K562 (cell line): Measurements from ENCODE around the gene LDLR. TPM values are rescaled to one million over a fixed set of nuclear protein-coding genes. Genes with fewer than 3 reads are reported as not detected.

Experiments
- ATAC-seq: fragments of 200-7000 bp; cut with Tn5 transposase; 3 replicates; pipeline ENCODE4 v1.9.1; 2020; ENCODE audit warnings: moderate library complexity
- BruUV-seq: library from RNA; stranded (reverse); fragments of 400-500 nt; replicated peaks from 2 replicates; lab custom pipeline; 2021; lab: Mats Ljungman, UMichigan
- CTCF ChIA-PET: fragments of 300-600 bp; formaldehyde crosslinking; extraction: SDS; loops from one replicate; lab custom pipeline; 2021; ENCODE audit warnings: low intra/inter-chr PET ratio; lab: Yijun Ruan, JAX
- POLR2A ChIA-PET: fragments of 300-600, 350-650 bp; sonication (Branson Sonifier 250); formaldehyde crosslinking; extraction: SDS; loops from one replicate; lab custom pipeline; 2021; ENCODE audit warnings: antibody characterized with exemption, inconsistent platforms; lab: Yijun Ruan, JAX
- DNase-seq, 4 experiments: peaks; one replicate each; pipeline versions ENCODE4 v3.0.0 to v3.0.0-alpha.2; 2011 to 2018; ENCODE audit warnings: low spot score in 3 of 4, mixed read lengths in 3 of 4; ENCODE audit errors: extremely low read depth in 1 of 4
- FAIRE-seq: peaks from 2 replicates; lab custom pipeline; 2011; peaks lifted over from hg19 to GRCh38; lab: Jason Lieb, UNC
- H2AFZ ChIP-seq: 2 replicates; pipeline ENCODE4 v1.6.0; 2011; ENCODE audit warnings: low read depth, low read length, control low read depth, inconsistent platforms
- H3K27ac ChIP-seq: fragments of 200-600 bp; 3 replicates; pipeline ENCODE4 v1.8.0; 2011; ENCODE audit warnings: low read depth, mild to moderate bottlenecking, control low read depth, inconsistent platforms, low read length, moderate library complexity, mixed read lengths; ENCODE audit errors: extremely low read depth
- H3K27me3 ChIP-seq, 2 experiments: fragments of 300-600 bp in 1 of 2; 2 replicates in 1 of 2; 3 replicates in 1 of 2; pipeline versions ENCODE4 v1.6.0 to v1.8.0; 2011; ENCODE audit warnings: inconsistent platforms in 2 of 2, low read length in 2 of 2, mild to moderate bottlenecking in 1 of 2, mixed read lengths in 1 of 2, moderate library complexity in 1 of 2; ENCODE audit not compliant: control insufficient read depth in 2 of 2, insufficient read depth in 2 of 2
- H3K36me3 ChIP-seq: fragments of 300-600 bp; 3 replicates; pipeline ENCODE4 v1.8.0; 2011; ENCODE audit warnings: mild to moderate bottlenecking, low read length, inconsistent platforms; ENCODE audit not compliant: control insufficient read depth, insufficient read depth
- H3K4me1 ChIP-seq, 2 experiments: fragments of 200-600 bp in 1 of 2; replicated peaks in 1 of 2; 2 replicates in 1 of 2; 3 replicates in 1 of 2; pipeline versions ENCODE4 v1.5.1 to v1.8.0; 2011; ENCODE audit warnings: inconsistent platforms in 2 of 2, low read length in 2 of 2, mild to moderate bottlenecking in 1 of 2, mixed read lengths in 1 of 2, moderate library complexity in 1 of 2; ENCODE audit not compliant: control insufficient read depth in 2 of 2, insufficient read depth in 2 of 2
- H3K4me2 ChIP-seq: 2 replicates; pipeline ENCODE4 v1.6.1; 2011; ENCODE audit warnings: low read length, control low read depth, inconsistent platforms, mixed read lengths; ENCODE audit not compliant: insufficient read depth
- H3K4me3 ChIP-seq: fragments of 200-600 bp; sonication (generic), shearing (Covaris generic); 2 replicates; pipeline ENCODE4 v1.5.1; 2016; ENCODE audit warnings: control low read depth, inconsistent platforms
- H3K79me2 ChIP-seq: fragments of 200-600 bp; 3 replicates; pipeline ENCODE4 v1.8.0; 2011; ENCODE audit warnings: low read length, inconsistent platforms; ENCODE audit not compliant: control insufficient read depth, insufficient read depth
- H3K9ac ChIP-seq, 2 experiments: 2 replicates each; pipeline versions ENCODE4 v1.6.0 to v1.6.1; 2011; ENCODE audit warnings: low read depth in 2 of 2, low read length in 2 of 2, control low read depth in 1 of 2, inconsistent platforms in 1 of 2, mild to moderate bottlenecking in 1 of 2, mixed read lengths in 1 of 2; ENCODE audit not compliant: insufficient read depth in 1 of 2
- H3K9me1 ChIP-seq: one replicate; pipeline ENCODE4 v1.6.0; 2011; ENCODE audit warnings: inconsistent platforms, mild to moderate bottlenecking, low read length, moderate library complexity; ENCODE audit not compliant: control insufficient read depth, insufficient read depth
- H3K9me3 ChIP-seq: replicated peaks from 2 replicates; pipeline ENCODE4 v1.5.1; 2011; ENCODE audit warnings: low read depth, low read length, inconsistent platforms; ENCODE audit not compliant: control insufficient read depth, insufficient read depth
- H4K20me1 ChIP-seq: replicated peaks from 2 replicates; pipeline ENCODE4 v1.6.1; 2011; ENCODE audit warnings: low read length, inconsistent platforms, mixed read lengths; ENCODE audit not compliant: control insufficient read depth, insufficient read depth
- RAD21 ChIP-seq, 2 experiments: fragments of 250-450 bp in 1 of 2; fragments of 450-650 bp in 1 of 2; sonication (Bioruptor Pico) in 1 of 2; formaldehyde crosslinking in 1 of 2; IDR thresholded peaks in 1 of 2; conservative IDR thresholded peaks in 1 of 2; 2 replicates each; pipeline versions ENCODE4 v1.4.0 to v1.8.0; 2020 to 2022; ENCODE audit warnings: mild to moderate bottlenecking in 2 of 2, moderate library complexity in 1 of 2
- SRSF9 ChIP-seq: fragments of 200-400 bp; formaldehyde crosslinking; IDR thresholded peaks from 2 replicates; pipeline ENCODE4 v1.6.1; 2017; ENCODE audit warnings: low read depth, low read length, borderline replicate concordance
- WGBS: fragments of 100-300 bp; shearing (Covaris generic); methylation state at CpG from one replicate; pipeline ENCODE4 v1.1.6; 2016; ENCODE audit warnings: low coverage, mixed read lengths; ENCODE audit not compliant: insufficient coverage; ENCODE audit errors: missing lambda C conversion rate; 5-methylcytosine and 5-hydroxymethylcytosine counted together
- in situ Hi-C: fragments of 300-500 bp; cut with MboI; formaldehyde crosslinking; loops from 4 replicates; pipeline ENCODE4 v1.15.0; 2018; ENCODE audit warnings: inconsistent platforms, mixed read lengths
- intact Hi-C: fragments of 100-400 bp; cut with micrococcal nuclease; formaldehyde crosslinking; loops from 2 replicates; pipeline ENCODE4 v1.14.2; 2022
- polyA plus RNA-seq, 8 experiments: library from polyadenylated mRNA; depleted of rRNA in 4 of 8; stranded (reverse) in 5 of 8; unstranded in 3 of 8; fragments of >200 nt; fragmentation: Nextera tagmentation in 2 of 8; fragmentation: Illumina TruSeq in 1 of 8; extraction: Ambion mirVana in 2 of 8; extraction: Trizol in 1 of 8; gene quantifications; 2 replicates each; pipeline versions ENCODE4 v1.2.1 to v1.2.3, GENCODE V29; 2011 to 2014; ENCODE audit warnings: inconsistent platforms in 1 of 8, missing spikeins in 1 of 8
- total RNA-seq, 7 experiments: library from RNA; depleted of rRNA in 6 of 7; stranded (reverse); fragments of >200 nt in 6 of 7; fragmentation: Illumina TruSeq in 2 of 7; extraction: Trizol in 2 of 7; gene quantifications; 2 replicates each; pipeline versions ENCODE4 v1.2.1 to v1.2.3, GENCODE V29; 2011 to 2021; ENCODE audit warnings: low replicate concordance in 1 of 7
- TF ChIP-seq, protein P1 (sequence below): fragments of 250-450 bp; sonication (Bioruptor Pico); IDR thresholded peaks from 2 replicates; pipeline ENCODE4 v1.8.0; 2022; ENCODE audit warnings: inconsistent platforms
- TF ChIP-seq, protein P2 (sequence below), 3 experiments: fragments of 200-800 bp in 1 of 3; fragments of 250-450 bp in 1 of 3; fragments of 450-650 bp in 1 of 3; sonication (Bioruptor Pico) in 1 of 3; sonication (Bioruptor generic) in 1 of 3; formaldehyde crosslinking in 1 of 3; IDR thresholded peaks; 2 replicates each; pipeline versions ENCODE4 v1.6.1 to v1.8.0; 2016 to 2022; ENCODE audit warnings: mild to moderate bottlenecking in 2 of 3, missing genetic modification characterization in 2 of 3, missing compliant biosample characterization in 1 of 3, moderate library complexity in 1 of 3
- TF ChIP-seq, protein P3 (sequence below): fragments of 250-450 bp; sonication (Bioruptor Pico); IDR thresholded peaks from 2 replicates; pipeline ENCODE4 v1.8.0; 2021; ENCODE audit warnings: moderate library complexity, mild to moderate bottlenecking, inconsistent platforms
- TF ChIP-seq, protein P4 (sequence below): fragments of 450-650 bp; IDR thresholded peaks from 2 replicates; pipeline ENCODE4 v1.6.1; 2016

LDLR gene
- total and polyA plus RNA-seq, 9 of the 15 experiments (the other 6 are each of a cell fraction or from before 2014, with no cell fraction given): 19.9 to 114 (median 56.3) TPM

DNA sequence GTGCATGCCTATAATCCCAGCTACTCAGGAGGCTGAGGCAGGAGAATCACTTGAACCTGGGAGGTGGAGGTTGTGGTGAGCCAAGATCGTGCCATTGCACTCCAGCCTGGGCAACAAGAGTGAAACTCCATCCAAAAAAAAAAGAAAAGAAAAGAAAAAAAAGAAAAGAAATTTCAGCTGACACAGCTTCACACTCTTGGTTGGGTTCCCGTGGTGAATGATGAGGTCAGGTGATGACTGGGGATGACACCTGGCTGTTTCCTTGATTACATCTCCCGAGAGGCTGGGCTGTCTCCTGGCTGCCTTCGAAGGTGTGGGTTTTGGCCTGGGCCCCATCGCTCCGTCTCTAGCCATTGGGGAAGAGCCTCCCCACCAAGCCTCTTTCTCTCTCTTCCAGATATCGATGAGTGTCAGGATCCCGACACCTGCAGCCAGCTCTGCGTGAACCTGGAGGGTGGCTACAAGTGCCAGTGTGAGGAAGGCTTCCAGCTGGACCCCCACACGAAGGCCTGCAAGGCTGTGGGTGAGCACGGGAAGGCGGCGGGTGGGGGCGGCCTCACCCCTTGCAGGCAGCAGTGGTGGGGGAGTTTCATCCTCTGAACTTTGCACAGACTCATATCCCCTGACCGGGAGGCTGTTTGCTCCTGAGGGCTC lies 22.0 kb downstream of the LDLR start (continued):
- TF ChIP-seq, protein P1, sequence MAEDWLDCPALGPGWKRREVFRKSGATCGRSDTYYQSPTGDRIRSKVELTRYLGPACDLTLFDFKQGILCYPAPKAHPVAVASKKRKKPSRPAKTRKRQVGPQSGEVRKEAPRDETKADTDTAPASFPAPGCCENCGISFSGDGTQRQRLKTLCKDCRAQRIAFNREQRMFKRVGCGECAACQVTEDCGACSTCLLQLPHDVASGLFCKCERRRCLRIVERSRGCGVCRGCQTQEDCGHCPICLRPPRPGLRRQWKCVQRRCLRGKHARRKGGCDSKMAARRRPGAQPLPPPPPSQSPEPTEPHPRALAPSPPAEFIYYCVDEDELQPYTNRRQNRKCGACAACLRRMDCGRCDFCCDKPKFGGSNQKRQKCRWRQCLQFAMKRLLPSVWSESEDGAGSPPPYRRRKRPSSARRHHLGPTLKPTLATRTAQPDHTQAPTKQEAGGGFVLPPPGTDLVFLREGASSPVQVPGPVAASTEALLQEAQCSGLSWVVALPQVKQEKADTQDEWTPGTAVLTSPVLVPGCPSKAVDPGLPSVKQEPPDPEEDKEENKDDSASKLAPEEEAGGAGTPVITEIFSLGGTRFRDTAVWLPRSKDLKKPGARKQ (CRISPR knock-in tag): no peak

DNA sequence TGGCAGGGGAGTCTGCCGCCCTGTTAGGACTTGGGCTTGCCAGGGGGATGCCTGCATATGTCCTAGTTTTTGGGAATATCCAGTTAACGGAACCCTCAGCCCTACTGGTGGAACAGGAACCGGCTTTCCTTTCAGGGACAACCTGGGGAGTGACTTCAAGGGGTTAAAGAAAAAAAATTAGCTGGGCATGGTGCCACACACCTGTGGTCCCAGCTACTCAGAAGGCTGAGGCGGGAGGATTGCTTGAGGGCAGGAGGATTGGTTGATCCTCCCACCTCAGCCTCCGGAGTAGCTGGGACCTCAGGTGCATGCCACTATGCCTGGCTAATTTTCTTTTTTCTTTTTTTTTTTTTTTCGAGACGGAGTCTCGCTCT lies 22.5 kb downstream of the LDLR start:
- POLR2A ChIA-PET: interaction anchor here (0.6 to 1.7 kb wide), 5 partner anchors 8 to 194 kb away, joined by 3 to 6 read pairs (median 4); no protein-coding TSS in a partner anchor
- ATAC-seq: no peak
- no peak overlapping the region for H3K4me3 ChIP-seq
- H3K9ac ChIP-seq: no peak overlapping the region
- peaks cover 4% of the 10 kb centered on the region for H3K9me1 ChIP-seq
- CTCF ChIA-PET: no interaction called here
- FAIRE-seq: no peak
- no peak overlapping the region for H3K27ac ChIP-seq
- H2AFZ ChIP-seq: no peak overlapping the region
- peaks cover 0 to 8% of the 10 kb centered on the region in 2 experiments; a peak in 1 of 5 replicates for H3K4me1 ChIP-seq
- H3K9me3 ChIP-seq: no peaks in the 10 kb centered on the region
- DNase-seq: no peak
- peaks cover 14% of the 10 kb centered on the region for H4K20me1 ChIP-seq
- H3K4me2 ChIP-seq: no peak overlapping the region
- BruUV-seq: no TSS peak
- WGBS: 88% methylated on average over 5 of the region's 8 CpGs
- no peaks in the 10 kb centered on the region for H3K27me3 ChIP-seq
- H3K36me3 ChIP-seq: peaks cover 97% of the 10 kb centered on the region
- intact Hi-C loops (no loop called here), in situ Hi-C loops (no loop called here)
- peaks cover 38% of the 10 kb centered on the region for H3K79me2 ChIP-seq
- TF ChIP-seq, protein P2, sequence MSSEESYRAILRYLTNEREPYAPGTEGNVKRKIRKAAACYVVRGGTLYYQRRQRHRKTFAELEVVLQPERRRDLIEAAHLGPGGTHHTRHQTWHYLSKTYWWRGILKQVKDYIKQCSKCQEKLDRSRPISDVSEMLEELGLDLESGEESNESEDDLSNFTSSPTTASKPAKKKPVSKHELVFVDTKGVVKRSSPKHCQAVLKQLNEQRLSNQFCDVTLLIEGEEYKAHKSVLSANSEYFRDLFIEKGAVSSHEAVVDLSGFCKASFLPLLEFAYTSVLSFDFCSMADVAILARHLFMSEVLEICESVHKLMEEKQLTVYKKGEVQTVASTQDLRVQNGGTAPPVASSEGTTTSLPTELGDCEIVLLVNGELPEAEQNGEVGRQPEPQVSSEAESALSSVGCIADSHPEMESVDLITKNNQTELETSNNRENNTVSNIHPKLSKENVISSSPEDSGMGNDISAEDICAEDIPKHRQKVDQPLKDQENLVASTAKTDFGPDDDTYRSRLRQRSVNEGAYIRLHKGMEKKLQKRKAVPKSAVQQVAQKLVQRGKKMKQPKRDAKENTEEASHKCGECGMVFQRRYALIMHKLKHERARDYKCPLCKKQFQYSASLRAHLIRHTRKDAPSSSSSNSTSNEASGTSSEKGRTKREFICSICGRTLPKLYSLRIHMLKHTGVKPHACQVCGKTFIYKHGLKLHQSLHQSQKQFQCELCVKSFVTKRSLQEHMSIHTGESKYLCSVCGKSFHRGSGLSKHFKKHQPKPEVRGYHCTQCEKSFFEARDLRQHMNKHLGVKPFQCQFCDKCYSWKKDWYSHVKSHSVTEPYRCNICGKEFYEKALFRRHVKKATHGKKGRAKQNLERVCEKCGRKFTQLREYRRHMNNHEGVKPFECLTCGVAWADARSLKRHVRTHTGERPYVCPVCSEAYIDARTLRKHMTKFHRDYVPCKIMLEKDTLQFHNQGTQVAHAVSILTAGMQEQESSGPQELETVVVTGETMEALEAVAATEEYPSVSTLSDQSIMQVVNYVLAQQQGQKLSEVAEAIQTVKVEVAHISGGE (CRISPR knock-in tag; IDR thresholded peaks at IDR 0.05): no peak
- no peak for TF ChIP-seq RAD21 (CRISPR knock-in tag; conservative IDR thresholded peaks at IDR 0.05 in 1 of 2, IDR thresholded peaks at IDR 0.05 in 1 of 2)
- TF ChIP-seq, protein P3, sequence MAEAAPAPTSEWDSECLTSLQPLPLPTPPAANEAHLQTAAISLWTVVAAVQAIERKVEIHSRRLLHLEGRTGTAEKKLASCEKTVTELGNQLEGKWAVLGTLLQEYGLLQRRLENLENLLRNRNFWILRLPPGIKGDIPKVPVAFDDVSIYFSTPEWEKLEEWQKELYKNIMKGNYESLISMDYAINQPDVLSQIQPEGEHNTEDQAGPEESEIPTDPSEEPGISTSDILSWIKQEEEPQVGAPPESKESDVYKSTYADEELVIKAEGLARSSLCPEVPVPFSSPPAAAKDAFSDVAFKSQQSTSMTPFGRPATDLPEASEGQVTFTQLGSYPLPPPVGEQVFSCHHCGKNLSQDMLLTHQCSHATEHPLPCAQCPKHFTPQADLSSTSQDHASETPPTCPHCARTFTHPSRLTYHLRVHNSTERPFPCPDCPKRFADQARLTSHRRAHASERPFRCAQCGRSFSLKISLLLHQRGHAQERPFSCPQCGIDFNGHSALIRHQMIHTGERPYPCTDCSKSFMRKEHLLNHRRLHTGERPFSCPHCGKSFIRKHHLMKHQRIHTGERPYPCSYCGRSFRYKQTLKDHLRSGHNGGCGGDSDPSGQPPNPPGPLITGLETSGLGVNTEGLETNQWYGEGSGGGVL (CRISPR knock-in tag): no peak
- TF ChIP-seq, protein P4, sequence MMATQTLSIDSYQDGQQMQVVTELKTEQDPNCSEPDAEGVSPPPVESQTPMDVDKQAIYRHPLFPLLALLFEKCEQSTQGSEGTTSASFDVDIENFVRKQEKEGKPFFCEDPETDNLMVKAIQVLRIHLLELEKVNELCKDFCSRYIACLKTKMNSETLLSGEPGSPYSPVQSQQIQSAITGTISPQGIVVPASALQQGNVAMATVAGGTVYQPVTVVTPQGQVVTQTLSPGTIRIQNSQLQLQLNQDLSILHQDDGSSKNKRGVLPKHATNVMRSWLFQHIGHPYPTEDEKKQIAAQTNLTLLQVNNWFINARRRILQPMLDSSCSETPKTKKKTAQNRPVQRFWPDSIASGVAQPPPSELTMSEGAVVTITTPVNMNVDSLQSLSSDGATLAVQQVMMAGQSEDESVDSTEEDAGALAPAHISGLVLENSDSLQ: no peak
- TF ChIP-seq SRSF9: no peak
